Measurements from ENCODE around the gene PEX10.
A peak's percentile ranks its signal among the peaks of the same experiment; 100 is the strongest.

DNA sequence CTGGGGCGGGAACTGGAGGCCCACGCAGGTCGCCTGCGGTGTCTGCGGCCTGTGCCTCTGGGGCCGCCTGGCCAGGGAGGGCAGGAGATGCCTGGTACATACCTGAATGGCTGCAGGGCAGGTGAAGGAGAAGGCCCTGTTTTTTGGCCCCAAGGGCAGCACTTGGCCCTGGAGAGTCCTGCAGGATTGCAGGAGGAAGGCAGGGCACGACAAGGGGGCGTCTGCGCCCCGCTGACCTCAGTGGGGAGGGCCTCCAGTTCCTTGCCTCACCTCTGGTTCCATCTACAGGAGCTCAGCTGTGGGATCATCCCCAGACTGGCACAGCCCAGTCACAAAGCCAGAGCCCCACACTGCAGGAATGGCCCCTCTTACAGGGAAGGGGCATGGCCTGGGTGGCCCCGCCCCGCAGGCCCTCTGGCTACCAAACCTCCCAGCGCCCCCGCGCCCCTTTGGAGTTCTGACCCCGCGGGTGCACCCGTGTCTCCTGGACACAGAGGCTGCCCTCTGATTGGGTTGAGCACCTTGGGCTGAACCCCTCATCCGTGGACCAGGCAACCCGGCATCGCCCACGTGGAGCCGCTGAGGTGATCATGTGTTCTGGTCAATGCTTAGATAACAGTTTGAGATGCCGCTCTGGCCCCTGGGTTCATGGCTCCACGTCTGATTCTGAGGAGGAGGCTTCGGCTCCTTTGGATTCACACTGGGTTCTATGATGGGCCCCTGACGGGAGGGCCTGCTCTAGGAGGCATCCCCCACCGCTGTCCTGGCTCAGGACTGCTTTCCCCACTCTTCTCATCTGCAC, 1.3 kb upstream of the PEX10 start:
- no peak for TF ChIP-seq CTCF (IDR thresholded peaks at IDR 0.05; ENCODE audit: control extremely low read depth in 1 of 3, insufficient read depth in 1 of 3, low read depth in 1 of 3, low read length in 3 of 3)
- TF ChIP-seq POLR2AphosphoS5 (IDR thresholded peaks at IDR 0.05; ENCODE audit: low read depth, low read length) = no peak
- TF ChIP-seq JUN (IDR thresholded peaks at IDR 0.05; ENCODE audit: low read depth, low read length) = no peak
- no peak for TF ChIP-seq SP2 (IDR thresholded peaks at IDR 0.05; ENCODE audit: low read length)
- no peak for TF ChIP-seq TCF12 (IDR thresholded peaks at IDR 0.05; ENCODE audit: low read depth, low read length)
- TF ChIP-seq USF2 (IDR thresholded peaks at IDR 0.05; ENCODE audit: low read length) = peak; percentile 4; the same call in 1 of the 2 replicates

Data from H1 (cell line).